ENCODE results near the gene SLFNL1.
A peak's percentile ranks its signal among the peaks of the same experiment; 100 is the strongest.

SLFNL1 gene

GRCh38 chr1:41048540-41048939, 27.0 kb upstream of the SLFNL1 start:
- Histone ChIP-seq H3K4ac (ENCODE audit: low read depth in 1 of 2, low read length in 2 of 2) (no peak overlapping the region), H3K79me1 (replicated peaks; ENCODE audit: low read length, poor library complexity, severe bottlenecking) (peaks cover 2% of the 10 kb centered on the region), H3K27me3 (ENCODE audit: control insufficient read depth in 1 of 2, insufficient read depth in 1 of 2, low read length in 2 of 2) (no peaks in the 10 kb centered on the region), H3K9ac (ENCODE audit: low read length) (no peak overlapping the region), H3K36me3 (ENCODE audit: control insufficient read depth in 1 of 2, insufficient read depth in 2 of 2, low read depth in 1 of 2, low read length in 2 of 2) (peaks cover 14 to 18% of the 10 kb centered on the region in 2 experiments), H4K91ac (ENCODE audit: low read length) (no peak overlapping the region), H3K18ac (ENCODE audit: low read depth in 1 of 2, low read length in 2 of 2) (no peak overlapping the region), H3K23ac (ENCODE audit: low read length in 2 of 2) (no peak overlapping the region), H3K4me2 (ENCODE audit: low read length, poor library complexity, severe bottlenecking) (no peak overlapping the region), H2BK15ac (ENCODE audit: low read depth, poor library complexity, severe bottlenecking) (no peak overlapping the region), H3K4me1 (ENCODE audit: control insufficient read depth, insufficient read depth, low read depth, low read length) (no peaks in the 10 kb centered on the region), H3K27ac (ENCODE audit: low read length, poor library complexity, severe bottlenecking) (no peak overlapping the region), H2BK5ac (ENCODE audit: low read depth, low read length, poor library complexity, severe bottlenecking) (no peak overlapping the region), H3K9me3 (ENCODE audit: control insufficient read depth, low read length) (no peaks in the 10 kb centered on the region), H2AK5ac (ENCODE audit: low read length, severe bottlenecking) (no peak overlapping the region), H3K14ac (ENCODE audit: low read length in 2 of 2) (no peak overlapping the region), H2BK120ac (ENCODE audit: low read depth, low read length) (no peak overlapping the region), H3K4me3 (ENCODE audit: insufficient read depth in 1 of 2, low read depth in 1 of 2, low read length in 2 of 2) (no peak overlapping the region), H2AFZ (ENCODE audit: low read depth, low read length) (no peak overlapping the region), H2BK12ac (ENCODE audit: low read length in 2 of 2) (no peak overlapping the region), H4K8ac (ENCODE audit: low read length) (no peak overlapping the region)
- DNase-seq = no peak
- WGBS = 93% methylated on average over 3 of the region's 3 CpGs

- Histone ChIP-seq H4K91ac (ENCODE audit: low read length) (no peak overlapping the region), H2AK5ac (ENCODE audit: low read length, severe bottlenecking) (no peak overlapping the region), H2BK12ac (ENCODE audit: low read length in 2 of 2) (no peak overlapping the region), H2BK5ac (ENCODE audit: low read depth, low read length, poor library complexity, severe bottlenecking) (no peak overlapping the region), H3K4me1 (ENCODE audit: control insufficient read depth, insufficient read depth, low read depth, low read length) (peaks cover 1% of the 10 kb centered on the region), H3K4ac (ENCODE audit: low read depth in 1 of 2, low read length in 2 of 2) (no peak overlapping the region), H3K27me3 (ENCODE audit: control insufficient read depth in 1 of 2, insufficient read depth in 1 of 2, low read length in 2 of 2) (no peaks in the 10 kb centered on the region), H3K36me3 (ENCODE audit: control insufficient read depth in 1 of 2, insufficient read depth in 2 of 2, low read depth in 1 of 2, low read length in 2 of 2) (peaks cover 14 to 18% of the 10 kb centered on the region in 2 experiments), H4K8ac (ENCODE audit: low read length) (no peak overlapping the region), H3K9ac (ENCODE audit: low read length) (no peak overlapping the region), H3K4me3 (ENCODE audit: insufficient read depth in 1 of 2, low read depth in 1 of 2, low read length in 2 of 2) (no peak overlapping the region), H3K79me1 (replicated peaks; ENCODE audit: low read length, poor library complexity, severe bottlenecking) (no peaks in the 10 kb centered on the region), H3K23ac (ENCODE audit: low read length in 2 of 2) (no peak overlapping the region), H3K9me3 (ENCODE audit: control insufficient read depth, low read length) (no peaks in the 10 kb centered on the region), H3K14ac (ENCODE audit: low read length in 2 of 2) (peak overlapping the region in 1 of 2 experiments; percentile 26), H3K18ac (ENCODE audit: low read depth in 1 of 2, low read length in 2 of 2) (no peak overlapping the region), H3K27ac (ENCODE audit: low read length, poor library complexity, severe bottlenecking) (no peak overlapping the region), H2BK15ac (ENCODE audit: low read depth, poor library complexity, severe bottlenecking) (no peak overlapping the region), H3K4me2 (ENCODE audit: low read length, poor library complexity, severe bottlenecking) (no peak overlapping the region), H2BK120ac (ENCODE audit: low read depth, low read length) (no peak overlapping the region), H2AFZ (ENCODE audit: low read depth, low read length) (no peak overlapping the region)
- no peak for DNase-seq
- 96% methylated on average over 10 of the region's 10 CpGs for WGBS
These were observed 24.8 kb upstream of the SLFNL1 start for GRCh38 chr1:41046347-41046775.

- no peak overlapping the region for H2AK5ac ChIP-seq (ENCODE audit: low read length, severe bottlenecking)
- no peak overlapping the region for H3K23ac ChIP-seq (ENCODE audit: low read length in 2 of 2)
- peak overlapping the region; percentile 20 for H3K9ac ChIP-seq (ENCODE audit: low read length)
- H3K4me3 ChIP-seq (ENCODE audit: insufficient read depth in 1 of 2, low read depth in 1 of 2, low read length in 2 of 2) = no peak overlapping the region
- H3K27me3 ChIP-seq (ENCODE audit: control insufficient read depth in 1 of 2, insufficient read depth in 1 of 2, low read length in 2 of 2) = no peaks in the 10 kb centered on the region
- no peak overlapping the region for H3K4ac ChIP-seq (ENCODE audit: low read depth in 1 of 2, low read length in 2 of 2)
- no peak overlapping the region for H2BK12ac ChIP-seq (ENCODE audit: low read length in 2 of 2)
- 93% methylated on average over 5 of the region's 5 CpGs for WGBS
- no peak overlapping the region for H3K14ac ChIP-seq (ENCODE audit: low read length in 2 of 2)
- H3K4me2 ChIP-seq (ENCODE audit: low read length, poor library complexity, severe bottlenecking) = no peak overlapping the region
- no peak overlapping the region for H2BK5ac ChIP-seq (ENCODE audit: low read depth, low read length, poor library complexity, severe bottlenecking)
- no peaks in the 10 kb centered on the region for H3K9me3 ChIP-seq (ENCODE audit: control insufficient read depth, low read length)
- no peak overlapping the region for H3K27ac ChIP-seq (ENCODE audit: low read length, poor library complexity, severe bottlenecking)
- peaks cover 1% of the 10 kb centered on the region for H3K4me1 ChIP-seq (ENCODE audit: control insufficient read depth, insufficient read depth, low read depth, low read length)
- no peak overlapping the region for H2AFZ ChIP-seq (ENCODE audit: low read depth, low read length)
- peaks cover 18 to 19% of the 10 kb centered on the region in 2 experiments for H3K36me3 ChIP-seq (ENCODE audit: control insufficient read depth in 1 of 2, insufficient read depth in 2 of 2, low read depth in 1 of 2, low read length in 2 of 2)
- no peak overlapping the region for H4K8ac ChIP-seq (ENCODE audit: low read length)
- DNase-seq = no peak
- no peak overlapping the region for H4K91ac ChIP-seq (ENCODE audit: low read length)
- H2BK120ac ChIP-seq (ENCODE audit: low read depth, low read length) = no peak overlapping the region
- no peak overlapping the region for H3K18ac ChIP-seq (ENCODE audit: low read depth in 1 of 2, low read length in 2 of 2)
- H3K79me1 ChIP-seq (replicated peaks; ENCODE audit: low read length, poor library complexity, severe bottlenecking) = no peaks in the 10 kb centered on the region
- H2BK15ac ChIP-seq (ENCODE audit: low read depth, poor library complexity, severe bottlenecking) = no peak overlapping the region
These were observed 24.2 kb upstream of the SLFNL1 start for GRCh38 chr1:41045740-41046139.

GRCh38 chr1:41044187-41044586, 22.7 kb upstream of the SLFNL1 start:
- no peak overlapping the region for H2BK12ac ChIP-seq (ENCODE audit: low read length in 2 of 2)
- no peak overlapping the region for H4K91ac ChIP-seq (ENCODE audit: low read length)
- no peak overlapping the region for H3K4me3 ChIP-seq (ENCODE audit: insufficient read depth in 1 of 2, low read depth in 1 of 2, low read length in 2 of 2)
- H3K9me3 ChIP-seq (ENCODE audit: control insufficient read depth, low read length) = no peaks in the 10 kb centered on the region
- H4K8ac ChIP-seq (ENCODE audit: low read length) = peak overlapping the region; percentile 1
- peaks cover 1% of the 10 kb centered on the region for H3K4me1 ChIP-seq (ENCODE audit: control insufficient read depth, insufficient read depth, low read depth, low read length)
- H3K18ac ChIP-seq (ENCODE audit: low read depth in 1 of 2, low read length in 2 of 2) = peak overlapping the region in 1 of 2 experiments; percentile 34
- no peak overlapping the region for H2BK120ac ChIP-seq (ENCODE audit: low read depth, low read length)
- DNase-seq = no peak
- H3K27ac ChIP-seq (ENCODE audit: low read length, poor library complexity, severe bottlenecking) = no peak overlapping the region
- H3K36me3 ChIP-seq (ENCODE audit: control insufficient read depth in 1 of 2, insufficient read depth in 2 of 2, low read depth in 1 of 2, low read length in 2 of 2) = peaks cover 17 to 25% of the 10 kb centered on the region in 2 experiments
- H2AFZ ChIP-seq (ENCODE audit: low read depth, low read length) = no peak overlapping the region
- H3K14ac ChIP-seq (ENCODE audit: low read length in 2 of 2) = no peak overlapping the region
- no peak overlapping the region for H2BK5ac ChIP-seq (ENCODE audit: low read depth, low read length, poor library complexity, severe bottlenecking)
- H3K4ac ChIP-seq (ENCODE audit: low read depth in 1 of 2, low read length in 2 of 2) = no peak overlapping the region
- H3K79me1 ChIP-seq (replicated peaks; ENCODE audit: low read length, poor library complexity, severe bottlenecking) = no peaks in the 10 kb centered on the region
- peak overlapping the region in 1 of 2 experiments; percentile 14 for H3K23ac ChIP-seq (ENCODE audit: low read length in 2 of 2)
- H3K9ac ChIP-seq (ENCODE audit: low read length) = no peak overlapping the region
- H2BK15ac ChIP-seq (ENCODE audit: low read depth, poor library complexity, severe bottlenecking) = no peak overlapping the region
- H3K4me2 ChIP-seq (ENCODE audit: low read length, poor library complexity, severe bottlenecking) = no peak overlapping the region
- 85% methylated on average over 2 of the region's 2 CpGs for WGBS
- no peak overlapping the region for H2AK5ac ChIP-seq (ENCODE audit: low read length, severe bottlenecking)
- H3K27me3 ChIP-seq (ENCODE audit: control insufficient read depth in 1 of 2, insufficient read depth in 1 of 2, low read length in 2 of 2) = no peaks in the 10 kb centered on the region

All from mesenchymal stem cell (in vitro differentiated cells and primary cell).